ENCODE data around the gene C22orf15.

The C22orf15 gene

DNA sequence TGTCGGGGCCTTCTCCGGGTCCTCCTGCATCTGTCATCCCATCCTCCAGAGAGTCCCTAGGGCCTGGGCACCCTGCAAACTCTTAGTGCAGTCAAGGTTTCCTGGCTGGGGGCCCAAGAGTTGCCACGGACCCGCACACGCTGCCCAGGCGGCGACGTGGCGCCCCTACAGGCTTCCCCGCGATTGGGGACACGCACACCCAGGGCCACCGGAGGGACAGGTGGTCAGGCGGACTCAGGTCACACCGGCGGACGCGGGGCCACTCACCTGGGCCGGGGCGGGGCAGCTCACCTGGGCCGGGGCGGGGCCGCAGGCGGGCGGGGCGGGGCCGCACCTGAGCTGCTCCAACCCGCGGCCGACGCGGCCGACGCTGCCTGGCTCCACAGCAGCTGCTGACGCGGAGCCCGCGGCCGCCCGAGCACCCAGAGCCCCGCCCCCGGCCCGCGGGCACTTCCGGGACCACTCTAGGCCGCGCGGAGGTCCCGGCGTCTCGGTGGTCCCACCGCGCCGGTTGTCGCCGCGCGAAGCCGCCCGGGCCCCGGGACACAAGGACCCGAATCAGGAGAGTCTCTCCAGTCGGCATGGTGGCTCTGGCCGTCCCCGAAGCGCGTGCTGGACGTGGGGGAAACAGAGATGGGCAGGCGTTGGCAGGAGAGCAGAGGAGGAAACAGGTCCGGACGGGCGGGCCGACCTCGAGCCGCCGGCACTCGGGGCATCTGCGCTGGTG is 11.9 kb upstream of the C22orf15 start, which contains the start of gene ZNF70:
TSS of gene ZNF70 (minus strand) at position 399 of the 727 bp plus-strand sequence. CDS start 5,972 bp downstream, outside the sequence.
- no peak for DNase-seq (ENCODE audit: low read depth)

DNA sequence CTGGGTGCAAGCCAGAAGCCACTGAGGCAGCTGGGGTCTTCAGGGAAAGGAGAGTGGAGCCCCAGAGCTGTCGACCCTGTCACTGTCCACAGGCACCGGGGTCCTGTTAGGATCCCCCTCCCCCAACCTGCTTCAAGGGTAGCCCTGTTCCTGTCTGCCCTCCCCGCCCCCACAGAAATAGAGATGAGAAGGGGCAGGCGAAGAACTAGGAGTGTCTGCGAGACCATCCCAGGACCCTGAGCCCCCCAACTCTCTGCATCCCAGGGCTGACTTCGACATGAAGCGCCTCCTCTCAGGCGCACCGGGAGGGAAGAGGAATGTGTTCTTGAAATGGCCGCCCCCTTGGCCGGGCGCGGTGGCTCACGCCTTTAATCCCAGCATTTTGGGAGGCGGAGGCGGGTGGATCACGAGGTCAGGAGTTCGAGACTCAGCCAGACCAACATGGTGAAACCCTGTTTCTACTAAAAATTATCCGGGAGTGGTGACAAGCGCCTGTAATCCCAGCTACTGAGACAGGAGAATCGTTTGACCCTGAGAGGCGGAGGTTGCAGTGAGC is 11.3 kb upstream of the C22orf15 start:
- no peak for DNase-seq (ENCODE audit: low read depth)

DNA sequence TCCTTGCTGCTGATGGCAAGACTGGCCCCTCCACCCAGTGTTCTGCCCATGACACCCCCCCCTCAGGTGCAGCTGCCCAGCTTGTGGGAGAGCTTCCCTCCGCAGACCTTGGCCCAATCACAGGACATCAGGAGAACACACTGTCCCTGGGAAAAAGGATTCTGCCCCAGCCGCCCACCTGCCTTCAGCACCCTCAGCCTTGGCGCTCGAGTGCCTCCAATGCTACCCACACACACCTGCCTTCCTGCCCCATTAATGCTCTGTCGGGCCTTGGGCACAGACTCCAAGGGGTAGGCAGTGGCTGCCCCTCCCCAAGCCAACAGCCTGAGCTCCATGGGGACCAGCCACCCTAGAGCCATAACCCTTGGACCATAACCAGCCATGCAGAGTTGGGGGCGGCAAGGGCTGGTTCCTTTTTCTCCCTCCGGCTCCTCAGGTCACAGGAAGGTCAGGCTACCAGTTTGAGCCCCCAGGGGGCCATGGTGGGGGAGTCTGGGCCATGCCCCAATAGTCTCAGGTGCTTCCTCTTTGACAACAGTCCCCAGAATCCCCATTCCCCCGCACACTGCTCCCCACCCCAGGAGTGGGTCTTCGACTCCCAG is 10.6 kb upstream of the C22orf15 start:
- no peak for DNase-seq (ENCODE audit: low read depth)

DNA sequence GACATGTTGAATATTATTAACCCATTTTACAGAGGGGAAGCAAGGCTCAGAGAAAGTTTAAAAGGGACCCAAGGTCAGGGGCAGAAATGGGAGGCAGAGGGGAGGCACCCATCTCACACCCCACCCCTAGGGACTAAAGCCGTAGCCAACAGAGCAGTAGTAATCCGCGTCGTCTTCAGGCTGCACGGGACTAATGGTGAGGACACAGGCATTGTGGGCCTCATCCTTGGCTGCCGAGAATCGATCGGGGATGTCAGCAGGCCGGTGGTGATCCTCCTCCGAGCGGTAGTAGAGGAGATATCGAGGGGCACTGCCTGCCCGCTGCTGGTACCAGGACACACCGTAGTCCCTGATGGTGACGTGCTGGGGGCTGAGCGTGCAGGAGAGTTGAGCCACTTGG is 10.0 kb upstream of the C22orf15 start:
- no peak for DNase-seq (ENCODE audit: low read depth)

DNA sequence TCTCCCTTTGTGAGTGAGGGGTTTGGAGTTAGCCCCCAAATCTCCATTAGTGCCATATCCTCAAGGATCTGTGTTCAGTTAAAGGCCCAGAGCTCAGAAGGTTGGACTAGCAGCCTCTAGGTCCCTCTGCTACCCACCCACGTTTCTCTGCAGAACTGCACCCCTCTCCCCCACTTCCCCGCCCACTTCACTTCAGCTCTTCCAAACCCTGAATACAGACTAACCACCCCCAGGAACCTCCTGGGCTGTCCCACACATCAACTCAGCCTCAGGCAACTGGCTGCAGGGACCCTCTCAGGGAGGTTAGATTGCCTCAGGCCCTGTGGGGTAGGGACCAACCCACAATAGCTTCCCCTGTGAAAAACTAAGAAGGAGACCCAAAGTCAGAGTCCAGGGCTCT is 9.4 kb upstream of the C22orf15 start:
- no peak for DNase-seq (ENCODE audit: low read depth)

DNA sequence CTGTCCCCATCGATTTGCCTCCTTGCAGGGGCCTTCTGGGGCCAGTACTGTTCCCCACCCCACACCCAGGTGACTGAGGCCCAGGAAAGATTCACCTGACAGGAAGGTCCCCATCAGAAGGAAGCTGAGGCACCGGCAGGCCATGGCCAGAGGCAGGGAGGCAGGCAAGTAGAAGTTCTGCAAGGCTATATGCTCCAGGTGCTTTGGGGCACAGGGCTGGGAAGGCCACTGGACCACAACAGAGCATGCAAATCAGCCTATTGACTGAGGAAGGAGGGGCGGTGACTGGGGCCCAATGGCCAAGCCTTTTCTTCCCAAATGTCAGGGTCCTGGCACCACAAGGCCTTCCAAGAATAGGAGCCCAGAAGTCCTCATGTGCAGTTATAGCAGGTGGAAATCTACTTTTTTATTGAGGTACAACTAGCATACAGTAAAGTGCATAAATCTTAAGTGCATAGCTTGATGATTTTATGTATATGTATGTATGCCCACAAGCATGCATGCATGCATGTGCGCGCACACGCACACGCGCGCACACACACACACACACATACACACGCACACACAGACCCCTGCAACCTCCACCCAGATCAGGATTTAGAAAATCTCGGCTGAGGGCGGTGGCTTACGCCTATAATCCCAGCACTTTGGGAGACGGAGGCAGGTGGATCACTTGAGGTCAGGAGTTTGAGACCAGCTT is 8.4 kb upstream of the C22orf15 start, which contains the start of gene VPREB3:
TSS of gene VPREB3 (minus strand) at position 206 of the 700 bp plus-strand sequence. CDS start at position 144, 62 bp downstream.
- DNase-seq (ENCODE audit: low read depth) = no peak

DNA sequence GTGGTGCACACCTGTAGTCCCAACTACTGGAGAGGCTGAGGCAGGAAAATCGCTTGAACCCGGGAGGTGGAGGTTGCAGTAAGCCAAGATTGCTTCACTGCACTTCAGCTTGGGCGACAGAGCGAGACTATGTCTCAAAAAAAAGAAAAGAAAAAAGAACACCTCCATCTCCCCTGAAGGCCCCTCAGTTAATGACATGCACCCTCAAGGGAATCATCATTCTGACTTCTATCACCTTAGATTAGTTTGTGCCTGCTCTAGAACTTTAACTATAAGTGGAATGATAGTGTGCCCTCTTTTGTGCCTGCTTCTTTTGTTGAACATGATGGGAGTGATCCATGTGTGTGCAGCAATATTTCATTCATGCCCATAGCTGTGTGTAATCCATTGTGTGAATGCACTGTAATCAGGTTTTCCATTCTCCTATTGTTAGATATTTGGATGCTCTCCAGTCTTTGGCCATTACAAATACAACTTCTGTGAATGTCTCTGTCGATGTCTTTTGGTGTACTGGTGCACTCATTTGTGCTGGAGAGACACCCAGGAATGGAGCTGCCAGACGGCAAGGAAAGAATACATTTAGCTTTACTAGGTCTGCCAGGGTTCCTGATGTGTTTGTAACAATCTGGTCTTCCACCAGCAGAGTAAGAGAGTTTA is 7.7 kb upstream of the C22orf15 start:
- no peak for DNase-seq (ENCODE audit: low read depth)

DNA sequence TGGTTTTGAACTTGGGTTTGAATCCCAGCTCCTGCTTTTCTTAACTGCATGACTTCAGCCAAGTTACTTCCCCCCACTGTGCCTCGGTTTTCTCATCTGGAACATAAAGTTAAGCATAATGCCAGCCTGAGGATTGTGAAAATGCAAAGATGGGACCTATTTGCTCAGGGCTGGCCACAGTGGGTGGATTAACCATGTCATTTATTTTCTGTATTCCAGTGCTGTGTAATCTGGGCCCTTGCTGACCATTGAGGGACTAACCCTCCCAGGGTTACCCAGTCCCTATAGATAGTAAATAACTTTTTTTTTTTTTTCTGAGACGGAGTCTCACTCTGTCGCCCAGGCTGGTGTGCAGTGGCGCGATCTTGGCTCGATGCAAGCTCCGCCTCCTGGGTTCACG is 7.1 kb upstream of the C22orf15 start:
- DNase-seq (ENCODE audit: low read depth) = no peak

DNA sequence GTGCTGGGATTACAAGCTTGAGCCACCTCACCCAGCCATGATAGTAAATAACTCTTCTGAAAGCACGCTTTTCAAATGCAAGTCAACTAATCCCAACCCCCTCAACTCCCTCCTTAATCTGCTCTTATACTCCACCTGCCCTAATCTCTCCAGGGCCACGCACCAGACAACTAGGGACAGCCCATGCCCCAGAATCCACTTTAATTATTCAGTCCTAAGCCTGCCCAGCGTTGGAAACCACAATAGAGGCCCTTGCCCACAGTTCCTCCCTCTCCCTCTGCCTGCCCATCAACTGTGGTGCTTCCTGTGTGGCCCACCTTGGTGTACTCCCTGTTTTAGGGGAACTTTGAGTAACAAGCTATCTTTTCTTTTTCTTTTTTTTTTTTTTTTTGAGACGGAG is 5.9 kb upstream of the C22orf15 start:
- DNase-seq (ENCODE audit: low read depth) = no peak

DNA sequence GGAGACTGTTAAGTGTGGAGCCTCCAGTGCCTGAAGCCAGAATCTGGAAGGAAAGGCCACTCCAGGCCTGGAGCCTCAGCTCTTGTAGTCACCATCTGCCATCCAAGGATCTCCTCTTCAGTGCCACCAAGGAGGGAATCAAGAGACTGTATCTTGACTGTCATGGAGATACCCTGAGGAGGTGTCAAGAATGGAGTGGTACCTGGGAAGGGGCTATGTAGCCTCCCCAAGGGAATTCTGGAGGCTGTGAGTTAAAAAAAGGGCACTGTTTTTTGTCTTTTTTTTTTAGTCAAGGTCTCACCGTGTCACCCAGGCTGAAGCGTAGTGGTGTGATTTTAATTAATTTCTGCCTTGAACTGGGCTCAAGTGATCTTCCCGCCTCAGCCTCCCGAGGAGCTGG is 3.2 kb upstream of the C22orf15 start:
- no peak for DNase-seq (ENCODE audit: low read depth)

DNA sequence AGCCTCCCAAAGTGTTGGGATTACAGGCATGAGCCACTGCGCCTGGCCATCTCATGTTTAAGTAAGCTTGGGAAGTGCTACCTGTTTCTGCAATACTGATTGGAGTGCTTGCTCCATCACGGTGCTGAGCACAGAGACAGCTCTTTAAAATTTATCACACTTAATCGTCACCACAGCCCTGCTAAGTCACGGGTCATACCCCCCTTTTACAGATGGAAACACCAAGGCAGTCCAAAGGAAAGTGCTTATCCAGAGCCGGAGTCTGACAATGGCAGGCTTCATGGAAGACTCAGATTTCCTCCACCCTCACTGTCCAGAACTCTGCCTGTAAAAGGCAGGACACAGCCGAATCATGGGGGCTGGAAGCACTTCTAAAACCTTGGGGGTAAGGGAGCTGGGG is 2.7 kb upstream of the C22orf15 start:
- DNase-seq (ENCODE audit: low read depth) = no peak

DNA sequence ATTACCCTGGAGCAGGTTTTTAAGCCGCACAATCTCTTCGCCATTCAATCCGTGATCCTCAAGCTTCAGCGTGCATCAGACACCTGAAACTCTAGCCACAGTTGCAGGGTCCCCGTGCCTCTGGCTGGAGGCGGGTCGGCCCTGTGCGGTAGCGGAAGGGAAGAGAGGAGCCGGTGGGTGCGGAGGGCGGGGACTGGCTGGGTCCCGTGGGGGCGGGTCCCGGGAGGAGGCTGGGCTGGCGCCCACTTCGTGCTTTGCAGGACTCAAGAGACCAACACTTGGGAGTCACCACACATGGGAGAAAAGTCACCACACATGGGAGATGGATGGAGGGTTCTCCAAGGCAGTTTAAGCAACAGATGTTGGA is 772 bp downstream of the C22orf15 start:
- no peak for DNase-seq (ENCODE audit: low read depth)

DNA sequence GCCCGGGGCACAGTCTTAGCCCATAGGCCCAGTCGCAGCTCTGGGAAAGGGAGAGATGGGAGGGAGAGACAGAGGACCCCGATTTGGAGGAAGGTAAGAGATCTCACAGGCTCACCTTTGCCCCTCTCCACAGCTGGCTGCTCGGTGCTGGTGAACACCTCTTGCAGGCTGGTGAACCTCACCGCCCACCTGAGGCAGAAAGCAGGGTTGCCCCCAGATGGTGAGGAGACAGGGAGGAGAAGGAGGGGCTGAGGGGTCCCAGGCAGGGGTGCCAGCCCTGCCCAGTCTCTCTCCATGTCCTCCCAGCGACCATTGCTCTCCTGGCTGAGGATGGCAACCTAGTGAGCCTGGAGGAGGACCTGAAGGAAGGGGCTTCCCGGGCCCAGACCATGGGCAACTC is 1.2 kb downstream of the C22orf15 start:
- no peak for DNase-seq (ENCODE audit: low read depth)

DNA sequence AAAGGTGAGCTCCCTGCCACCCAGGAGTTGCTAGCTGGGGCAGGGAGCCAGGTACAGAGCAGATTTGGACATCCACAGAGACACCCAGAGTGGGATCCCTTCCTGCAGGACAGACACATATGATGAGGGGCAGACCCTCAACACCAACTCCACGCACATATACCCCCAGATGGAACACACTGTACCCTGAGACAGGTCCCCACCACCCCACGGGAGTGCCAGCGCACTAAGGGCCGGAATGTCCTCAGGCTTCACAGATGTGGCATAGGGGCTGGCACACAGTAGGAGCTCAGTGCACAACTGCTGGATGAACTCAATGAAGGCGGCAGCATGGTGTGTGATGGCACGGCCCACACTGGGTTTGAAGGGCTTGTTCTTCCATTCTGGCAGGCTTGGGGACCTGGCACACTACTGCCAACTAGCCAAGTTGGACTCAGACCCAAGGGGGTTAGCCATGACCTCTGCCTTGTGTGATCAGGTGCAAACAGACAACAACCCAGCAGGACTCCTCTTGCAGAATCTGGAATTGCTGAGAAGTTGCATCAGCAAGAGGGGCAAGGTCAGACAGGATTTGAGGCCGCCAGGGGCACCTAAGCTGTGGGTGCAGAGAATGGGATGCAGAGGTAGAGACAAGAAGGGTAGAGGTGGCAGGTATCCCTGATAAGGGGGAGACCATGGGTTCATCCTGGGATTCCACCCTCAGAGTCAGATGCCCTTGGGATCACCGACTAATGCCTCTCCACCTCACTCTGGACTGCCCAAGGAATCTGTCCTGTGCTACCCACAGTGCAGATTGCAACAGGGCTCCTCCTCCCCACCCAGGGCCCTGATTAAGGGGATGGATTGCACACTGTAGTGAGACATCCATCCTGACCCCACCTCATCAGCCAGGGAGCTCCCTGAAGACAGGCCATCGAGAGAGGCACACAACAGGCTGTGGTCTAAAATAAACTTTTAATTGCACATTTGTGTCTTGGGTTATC is 2.4 kb downstream of the C22orf15 start:
- DNase-seq (ENCODE audit: low read depth) = no peak

DNA sequence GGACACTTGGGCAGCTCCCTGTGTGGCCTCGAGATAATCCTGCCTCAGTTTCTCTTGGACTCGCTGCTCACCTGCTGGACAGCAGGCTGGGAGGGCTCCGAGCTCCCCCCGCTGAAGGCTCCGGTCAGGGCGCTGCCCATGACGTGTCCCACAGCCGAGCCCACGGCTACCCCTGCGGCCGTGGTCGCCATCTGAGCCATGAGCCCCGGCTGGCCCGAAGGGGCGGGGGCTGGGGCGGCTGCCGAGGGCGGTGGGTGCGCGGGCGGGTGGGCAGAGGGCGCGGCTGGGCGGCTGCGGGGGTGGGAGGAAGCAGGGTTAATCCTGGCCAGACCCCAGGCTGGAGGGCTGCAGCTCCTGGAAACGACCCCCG is 4.5 kb downstream of the C22orf15 start:
- no peak for DNase-seq (ENCODE audit: low read depth)

DNA sequence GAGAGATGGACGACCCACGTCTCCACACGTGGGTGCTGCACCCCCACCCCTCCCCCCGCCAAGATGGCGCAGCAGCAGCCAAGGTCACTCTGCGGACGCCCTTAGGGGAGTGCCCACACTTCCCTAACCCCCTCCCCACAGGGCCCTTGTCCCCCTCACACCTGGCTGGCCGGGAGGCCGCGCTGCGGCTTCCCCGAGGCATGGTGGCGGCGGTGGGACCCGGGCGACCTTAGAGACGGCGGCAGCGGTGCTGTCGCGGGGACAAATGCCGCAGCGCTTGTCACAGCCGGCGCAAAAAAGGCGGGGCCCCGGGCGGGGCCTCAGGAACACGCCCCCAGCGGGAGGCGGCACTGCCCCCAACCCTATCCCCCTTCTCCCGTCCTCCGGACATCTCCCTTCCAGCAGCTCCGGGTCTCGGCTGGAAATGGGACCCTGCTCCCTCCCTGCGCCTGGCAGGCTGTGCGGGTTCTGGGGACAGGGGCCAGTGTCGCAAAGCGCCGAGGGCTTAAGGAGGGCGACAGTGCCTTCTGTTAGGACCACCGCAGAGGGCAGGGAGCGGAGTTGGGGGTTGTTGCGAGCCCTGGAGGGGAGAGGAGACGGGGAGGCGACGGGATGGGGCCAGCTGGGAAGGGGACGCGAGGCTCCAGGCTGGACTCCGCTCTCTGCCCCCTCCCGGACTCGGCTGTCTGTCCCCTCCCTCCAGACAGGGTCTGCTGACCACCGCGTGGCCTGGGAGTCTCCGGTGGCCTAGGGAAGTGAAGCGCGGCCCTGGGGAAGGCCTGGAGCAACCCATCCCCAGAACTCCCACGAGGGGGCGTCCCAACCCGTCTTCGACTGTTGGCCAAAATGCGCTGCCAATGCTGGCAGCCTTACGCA is 5.1 kb downstream of the C22orf15 start, which contains the start of gene CHCHD10:
TSS of gene CHCHD10 (minus strand) at position 300 of the 876 bp plus-strand sequence. CDS start at position 202, 98 bp downstream.
- no peak for DNase-seq (ENCODE audit: low read depth)

DNA sequence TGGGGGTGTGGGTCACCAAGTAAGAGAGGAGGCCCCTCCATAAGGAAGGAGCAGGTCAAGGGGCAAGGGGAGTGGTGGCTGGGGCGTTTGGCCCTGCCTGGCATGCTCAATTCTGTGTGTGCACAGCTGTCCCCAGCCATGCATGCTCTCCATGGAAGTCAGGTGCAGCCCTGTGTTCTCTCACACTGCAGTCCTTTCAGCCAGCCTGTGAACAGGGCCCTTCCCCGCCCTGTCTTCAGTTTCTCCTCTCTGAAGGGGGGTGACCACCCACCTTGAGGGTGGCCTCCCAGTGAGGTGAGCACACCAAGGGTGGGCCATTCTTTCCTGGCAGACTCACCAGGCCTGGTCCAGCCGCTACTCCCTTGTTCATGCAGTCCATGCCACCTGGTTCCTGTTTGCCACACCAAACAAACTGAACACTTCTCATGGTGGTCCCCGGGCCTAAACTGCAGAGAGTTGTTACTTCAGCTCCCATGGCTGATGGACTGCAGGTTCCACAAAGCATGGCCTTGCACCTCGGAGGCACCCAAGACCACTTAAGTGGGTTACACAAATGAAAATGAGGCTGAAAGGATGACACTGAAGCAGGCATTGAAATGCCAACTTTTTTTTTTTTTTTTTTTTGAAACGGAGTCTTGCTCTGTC is 6.7 kb downstream of the C22orf15 start:
- DNase-seq (ENCODE audit: low read depth) = no peak

DNA sequence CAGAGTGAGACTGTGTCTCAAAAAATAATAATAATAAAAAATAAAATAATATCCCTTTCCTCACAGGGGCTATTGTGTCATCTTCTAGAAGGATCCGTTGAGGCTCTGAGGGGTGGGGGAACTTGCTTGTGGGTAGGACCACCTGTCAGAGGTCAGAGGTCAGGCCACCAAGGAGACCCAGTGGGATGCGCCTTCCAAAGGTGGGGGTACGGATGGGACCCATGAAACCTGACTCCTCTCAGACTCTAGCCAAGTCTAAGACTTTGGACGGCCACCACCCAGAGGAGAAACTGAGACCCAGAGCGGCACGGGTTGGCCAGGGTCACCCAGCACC is 9.5 kb downstream of the C22orf15 start:
- DNase-seq (ENCODE audit: low read depth) = no peak

DNA sequence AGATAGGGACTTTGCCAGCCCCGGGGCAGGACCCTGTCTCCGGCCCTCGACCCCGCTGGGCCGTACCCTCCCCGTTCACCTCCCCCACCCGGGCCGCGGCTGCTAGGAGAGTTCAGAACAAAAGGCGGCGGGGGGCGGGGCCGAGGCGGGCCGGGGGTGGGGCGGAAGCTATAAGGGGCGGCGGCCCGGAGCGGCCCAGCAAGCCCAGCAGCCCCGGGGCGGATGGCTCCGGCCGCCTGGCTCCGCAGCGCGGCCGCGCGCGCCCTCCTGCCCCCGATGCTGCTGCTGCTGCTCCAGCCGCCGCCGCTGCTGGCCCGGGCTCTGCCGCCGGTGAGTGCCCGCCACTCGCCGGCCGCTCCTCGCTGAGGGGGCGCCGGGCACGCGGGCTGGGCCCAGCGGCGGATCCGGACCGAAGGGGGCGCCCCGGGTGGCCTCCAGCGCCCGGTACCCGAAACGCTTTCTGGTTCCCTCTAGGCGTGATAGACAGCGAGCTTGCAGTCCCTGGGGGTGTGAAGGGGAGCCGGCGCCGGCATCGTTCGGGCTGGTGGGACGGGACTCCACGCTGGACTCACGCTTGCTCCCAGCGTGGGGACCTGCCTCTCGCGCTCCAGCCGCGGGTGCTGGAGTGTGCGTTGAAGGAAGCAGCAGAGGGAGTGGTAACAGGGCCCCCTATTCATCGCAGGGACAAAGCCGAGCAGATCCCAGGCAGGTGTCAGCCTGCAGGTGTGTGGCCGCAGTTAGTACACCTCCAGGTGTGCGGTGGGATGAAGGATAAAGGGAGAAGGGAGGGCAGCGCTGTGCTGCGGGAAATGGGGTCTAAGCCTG is 10.1 kb downstream of the C22orf15 start, which contains the start of gene MMP11:
TSS of gene MMP11 (plus strand) at position 201 of the 825 bp plus-strand sequence. CDS start at position 223, 22 bp downstream.
- no peak for DNase-seq (ENCODE audit: low read depth)

Measured in HS-27A (cell line).